RWPE2 (cell line): ENCODE results near the gene RASSF6.

ENCODE experiments used
- ATAC-seq: fragments of 200-7000 bp; cut with Tn5 transposase; 3 replicates; pipeline ENCODE4 v1.9.1; 2021; ENCODE audit warnings: low read depth
- DNase-seq: peaks from one replicate; pipeline ENCODE4 v3.0.0-alpha.2; 2020; ENCODE audit warnings: low spot score
- H3K27ac ChIP-seq: fragments of 450-650 bp; 2 replicates; pipeline ENCODE4 v1.5.1; 2017; ENCODE audit warnings: mild to moderate bottlenecking; ENCODE audit not compliant: poor library complexity, severe bottlenecking
- H3K27me3 ChIP-seq: fragments of 250-450 bp; sonication (Bioruptor Pico); 2 replicates; pipeline ENCODE4 v1.5.1; 2021; ENCODE audit warnings: mild to moderate bottlenecking, moderate library complexity; ENCODE audit not compliant: insufficient read depth, poor library complexity, severe bottlenecking
- H3K36me3 ChIP-seq: fragments of 250-450 bp; sonication (Bioruptor Pico); 2 replicates; pipeline ENCODE4 v1.5.1; 2020; ENCODE audit warnings: low read depth, mild to moderate bottlenecking, moderate library complexity
- H3K4me1 ChIP-seq: fragments of 250-450 bp; sonication (Bioruptor Pico); 2 replicates; pipeline ENCODE4 v1.5.1; 2021; ENCODE audit warnings: mild to moderate bottlenecking, moderate library complexity; ENCODE audit not compliant: insufficient read depth, poor library complexity, severe bottlenecking
- H3K4me3 ChIP-seq: fragments of 250-450 bp; sonication (Bioruptor Pico); 2 replicates; pipeline ENCODE4 v1.5.1; 2021; ENCODE audit warnings: mild to moderate bottlenecking, moderate library complexity; ENCODE audit not compliant: severe bottlenecking
- H3K9me3 ChIP-seq: fragments of 250-450 bp; sonication (Bioruptor Pico); 2 replicates; pipeline ENCODE4 v1.5.1; 2021; ENCODE audit warnings: mild to moderate bottlenecking, moderate library complexity; ENCODE audit not compliant: severe bottlenecking
- CTCF ChIP-seq: fragments of 450-650 bp; IDR thresholded peaks from one replicate; pipeline ENCODE4 v1.5.1; 2017; ENCODE audit warnings: mild to moderate bottlenecking, moderate library complexity; ENCODE audit not compliant: poor library complexity, severe bottlenecking

RASSF6 gene

DNA sequence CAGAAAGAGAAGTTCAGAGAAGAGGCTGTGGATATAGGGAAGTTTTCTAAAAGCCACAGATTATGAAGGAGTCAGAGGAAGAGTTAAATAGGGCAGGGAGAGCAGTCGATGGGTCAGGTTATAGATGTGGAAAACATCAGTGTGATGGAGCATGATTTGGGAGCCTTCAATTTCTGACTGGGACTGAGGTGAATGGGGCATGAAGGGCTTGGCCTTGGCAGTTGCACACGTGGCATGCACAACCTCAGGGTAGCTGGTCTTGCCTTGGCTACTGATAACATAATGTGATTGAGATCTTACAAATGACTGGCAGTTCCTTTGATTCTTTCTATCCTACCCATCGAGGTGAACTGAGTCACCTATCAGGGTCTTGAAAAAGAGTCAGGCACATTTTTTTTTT, 79.0 kb downstream of the RASSF6 start:
- H3K9me3 ChIP-seq = no peaks in the 10 kb centered on the region
- H3K36me3 ChIP-seq = no peaks in the 10 kb centered on the region
- no peaks in the 10 kb centered on the region for H3K4me1 ChIP-seq
- no peak overlapping the region for H3K4me3 ChIP-seq
- no peaks in the 10 kb centered on the region for H3K27me3 ChIP-seq
- ATAC-seq (no peak), DNase-seq (no peak)
- TF ChIP-seq CTCF = no peak
- H3K27ac ChIP-seq = no peak overlapping the region

- Histone ChIP-seq H3K27me3 (no peaks in the 10 kb centered on the region), H3K4me1 (no peaks in the 10 kb centered on the region), H3K4me3 (no peak overlapping the region), H3K9me3 (no peaks in the 10 kb centered on the region), H3K36me3 (no peaks in the 10 kb centered on the region), H3K27ac (no peak overlapping the region)
- TF ChIP-seq CTCF = no peak
- DNase-seq = no peak
- ATAC-seq = no peak
These were observed 79.4 kb downstream of the RASSF6 start for GRCh38 chr4:73540826-73541225.

DNA sequence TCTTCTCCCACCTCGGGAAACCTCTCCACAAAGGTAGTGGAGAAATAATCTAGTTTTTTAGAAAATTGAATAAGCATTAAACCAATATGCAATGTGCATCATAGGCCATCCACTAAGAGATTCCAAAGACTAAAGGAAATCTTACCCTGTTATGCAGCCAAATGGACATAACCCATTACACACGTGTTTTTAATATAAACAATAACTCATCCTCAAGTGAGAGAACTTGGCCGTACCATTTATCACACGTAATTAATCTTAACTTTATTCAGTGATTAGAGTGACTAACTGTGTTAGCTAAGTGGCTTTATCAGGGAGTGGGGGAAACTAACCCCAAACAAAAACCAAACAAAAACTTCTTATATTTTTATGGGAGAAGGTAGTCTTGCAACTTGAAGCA, 80.8 kb downstream of the RASSF6 start:
- Histone ChIP-seq H3K4me3 (no peak overlapping the region), H3K4me1 (no peaks in the 10 kb centered on the region), H3K27me3 (no peaks in the 10 kb centered on the region), H3K36me3 (no peaks in the 10 kb centered on the region), H3K9me3 (no peaks in the 10 kb centered on the region), H3K27ac (no peak overlapping the region)
- DNase-seq (no peak), ATAC-seq (no peak)
- no peak for TF ChIP-seq CTCF

- H3K27ac ChIP-seq = no peak overlapping the region
- TF ChIP-seq CTCF = no peak
- H3K9me3 ChIP-seq = no peaks in the 10 kb centered on the region
- no peaks in the 10 kb centered on the region for H3K4me1 ChIP-seq
- H3K4me3 ChIP-seq = no peak overlapping the region
- no peak for ATAC-seq
- no peak for DNase-seq
- H3K27me3 ChIP-seq = no peaks in the 10 kb centered on the region
- H3K36me3 ChIP-seq = no peaks in the 10 kb centered on the region
These were observed 82.1 kb downstream of the RASSF6 start for GRCh38 chr4:73538162-73538561.

DNA sequence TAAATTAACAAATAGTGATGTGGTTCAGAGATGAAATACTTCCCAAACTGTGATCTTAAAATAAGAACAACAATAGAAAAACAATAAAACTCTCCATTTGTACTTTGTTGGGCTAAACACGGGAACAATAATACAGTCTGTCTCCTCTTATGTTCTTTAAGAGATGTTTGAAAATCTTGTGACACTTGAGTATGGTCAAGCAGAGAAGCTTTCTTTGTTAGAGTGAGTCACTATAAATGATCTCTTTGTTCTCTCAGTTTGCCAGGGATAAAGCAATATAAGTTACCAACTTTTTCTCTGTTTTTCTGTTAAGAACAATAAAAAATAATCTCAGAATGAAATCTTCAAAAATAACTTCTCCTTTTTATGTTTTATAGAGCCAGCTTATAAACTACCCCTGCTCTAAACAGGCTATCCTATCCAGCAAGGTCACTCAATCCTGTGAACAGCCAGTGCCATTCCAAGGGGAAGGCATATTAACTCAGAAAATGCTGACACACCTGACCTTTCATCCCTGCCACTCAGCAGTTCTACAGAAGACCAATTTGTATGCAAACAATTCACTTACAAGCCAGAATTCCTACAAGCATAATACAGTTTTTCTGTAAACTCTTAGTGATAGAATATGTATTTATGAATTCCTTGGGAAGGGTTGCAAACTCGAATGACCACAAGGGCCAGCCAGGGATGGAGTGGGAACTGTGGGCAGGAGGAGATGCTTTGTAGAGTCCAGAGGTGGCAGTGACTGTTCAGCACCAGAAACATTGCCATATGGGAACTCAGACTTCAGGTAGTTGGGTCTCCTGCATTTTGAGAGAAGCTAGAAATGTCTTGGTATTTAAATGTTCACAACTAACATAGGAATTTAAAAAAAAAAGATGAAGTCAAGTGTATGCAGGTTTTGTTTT, 86.5 kb downstream of the RASSF6 start:
- no peak for DNase-seq
- no peaks in the 10 kb centered on the region for H3K9me3 ChIP-seq

More for the DNA sequence above, 86.5 kb downstream of the RASSF6 start:
- H3K36me3 ChIP-seq = no peaks in the 10 kb centered on the region
- H3K4me3 ChIP-seq = no peak overlapping the region
- H3K27ac ChIP-seq = no peak overlapping the region
- no peaks in the 10 kb centered on the region for H3K4me1 ChIP-seq
- no peaks in the 10 kb centered on the region for H3K27me3 ChIP-seq
- no peak for ATAC-seq
- TF ChIP-seq CTCF = no peak
